GM13977 (cell line): ENCODE data around the gene LGR5.
A peak's percentile ranks its signal among the peaks of the same experiment; 100 is the strongest.

Source experiments
- DNase-seq: peaks from one replicate; pipeline ENCODE4 v3.0.0; 2012; ENCODE audit warnings: low spot score
- CTCF ChIP-seq: IDR thresholded peaks from 2 replicates; pipeline ENCODE4 v1.5.1; 2012; ENCODE audit warnings: mild to moderate bottlenecking, control low read depth; ENCODE audit not compliant: insufficient read depth; ENCODE audit errors: extremely low read depth, missing control alignments
- in situ Hi-C: fragments of 300-500 bp; cut with MboI; formaldehyde crosslinking; loops from one replicate; pipeline ENCODE4 v1.12.0; 2022; ENCODE audit warnings: low sequenced_read_pairs, low pct_unique_long_range_greater_than_20kb, mixed read lengths, inconsistent platforms; ENCODE audit not compliant: unreplicated experiment

Gene LGR5

GRCh38 chr12:71610031-71610795, 170.6 kb downstream of the LGR5 start:
- no peak for DNase-seq

GRCh38 chr12:71621938-71622337, 182.3 kb downstream of the LGR5 start:
- DNase-seq, result no peak
- in situ Hi-C loops, result no loop called here

More at GRCh38 chr12:71610031-71610795, 170.6 kb downstream of the LGR5 start:
- TF ChIP-seq CTCF, result no peak
- in situ Hi-C loops, result no loop called here

GRCh38 chr12:71625476-71625875, 185.9 kb downstream of the LGR5 start:
- in situ Hi-C loops, result no loop called here
- DNase-seq, result no peak
- TF ChIP-seq CTCF, result no peak

More at GRCh38 chr12:71621938-71622337, 182.3 kb downstream of the LGR5 start:
- no peak for TF ChIP-seq CTCF

- DNase-seq, result peak; percentile 17
- in situ Hi-C loops, result no loop called here
- TF ChIP-seq CTCF, result no peak
Measured at GRCh38 chr12:71626098-71626497, 186.5 kb downstream of the LGR5 start.

DNA sequence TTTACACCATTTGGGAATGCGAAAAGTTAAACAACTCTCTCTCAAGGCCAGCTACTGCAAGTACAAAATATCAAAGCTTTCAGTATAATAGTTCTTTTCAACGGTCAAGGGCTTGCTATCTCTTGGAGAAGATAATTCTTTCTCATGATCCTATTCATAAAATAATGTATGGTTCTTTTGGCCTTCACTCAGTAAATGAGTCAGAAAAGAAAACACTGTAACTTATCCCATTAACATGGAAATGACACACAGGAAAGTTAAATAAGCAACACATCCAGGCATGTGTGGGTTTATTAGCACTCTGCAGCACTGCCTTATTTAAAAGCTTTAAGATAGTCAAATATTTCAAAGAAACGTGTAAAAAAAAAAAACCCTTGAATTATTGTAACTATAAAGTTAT, 187.2 kb downstream of the LGR5 start:
- in situ Hi-C loops, result no loop called here
- no peak for DNase-seq
- TF ChIP-seq CTCF, result no peak

DNA sequence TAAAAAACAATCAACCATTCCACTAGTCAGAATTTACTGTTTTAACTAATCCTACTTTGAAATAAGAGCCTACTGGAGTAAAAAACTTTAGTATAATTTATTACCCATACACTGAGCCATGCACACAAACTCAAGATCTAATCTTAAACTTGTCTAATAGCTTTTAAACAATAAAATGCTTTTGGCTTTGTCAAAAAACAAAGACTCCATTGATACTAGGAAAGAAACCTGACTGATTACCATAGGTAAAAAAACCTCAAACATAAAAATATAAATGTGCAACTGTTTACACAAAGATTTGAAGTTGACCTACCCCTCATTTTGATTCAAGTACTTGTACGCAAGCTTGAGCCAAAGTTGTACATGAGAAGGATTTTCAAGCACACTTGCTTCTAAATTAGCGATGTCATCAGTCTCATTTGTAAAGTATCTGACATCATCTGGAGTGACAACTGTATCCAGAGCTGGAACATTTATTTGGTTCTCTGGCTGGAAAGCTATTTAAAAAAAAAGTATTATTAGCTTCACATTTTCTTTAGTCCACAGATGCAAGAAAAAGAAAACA, 187.9 kb downstream of the LGR5 start:
- in situ Hi-C loops, result no loop called here
- no peak for TF ChIP-seq CTCF
- DNase-seq, result no peak
